SIG-M5 treated with dmso at 0.1 percent for 504 hours (cell line): Measurements from ENCODE around the gene CEP43.
A peak's percentile ranks its signal among the peaks of the same experiment; 100 is the strongest.

Experiments used
- DNase-seq: peaks from one replicate; lab custom pipeline; 2025; ENCODE audit not compliant: unreplicated experiment; lab: John Stamatoyannopoulos, UW

The CEP43 gene

GRCh38 chr6:166960609-166960978 lies 38.6 kb upstream of the CEP43 start:
- no peak for DNase-seq

GRCh38 chr6:166966268-166966667 lies 32.9 kb upstream of the CEP43 start:
- no peak for DNase-seq

GRCh38 chr6:166969390-166970002 lies 29.7 kb upstream of the CEP43 start:
- DNase-seq = no peak

DNA sequence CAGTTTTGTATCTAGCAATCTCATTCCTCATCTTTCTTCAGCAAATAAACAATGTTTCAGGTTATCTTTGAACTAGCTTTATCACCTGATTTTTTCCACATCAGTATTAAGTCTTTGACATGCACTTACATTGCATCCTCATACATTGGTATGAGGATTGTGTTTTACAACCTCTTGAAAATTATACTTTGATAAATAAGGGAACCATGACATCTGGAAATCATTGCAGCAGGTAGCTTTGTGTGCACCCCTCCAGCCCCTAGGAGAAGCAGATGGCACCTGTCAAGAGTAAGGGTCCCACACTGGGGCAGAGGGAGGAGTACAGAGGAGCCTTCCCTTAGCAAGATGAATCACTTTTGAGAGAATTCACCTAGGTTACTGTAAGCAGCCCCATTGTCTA lies 29.1 kb upstream of the CEP43 start:
- no peak for DNase-seq

- no peak for DNase-seq
Measured at GRCh38 chr6:166970776-166971175, 28.4 kb upstream of the CEP43 start.

DNA sequence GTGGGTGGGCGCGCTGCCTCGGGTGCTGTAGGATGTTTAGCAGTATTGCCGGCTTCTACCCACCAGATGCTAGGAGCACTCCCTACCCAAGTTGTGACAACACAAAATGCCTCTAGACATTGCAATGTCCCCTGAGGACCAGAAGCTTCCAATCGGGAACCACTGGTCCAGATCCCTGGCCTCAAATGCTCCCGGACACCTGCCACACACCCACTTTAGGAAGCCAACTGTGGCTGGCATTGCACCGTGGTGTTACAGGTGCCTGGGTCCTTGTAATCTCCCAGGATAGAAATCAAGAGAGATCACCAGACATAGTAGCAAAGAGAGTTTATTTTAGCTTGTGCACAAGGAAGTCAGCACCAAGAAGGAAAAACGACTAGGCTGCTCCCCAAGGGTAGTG lies 27.9 kb upstream of the CEP43 start:
- DNase-seq = no peak

DNA sequence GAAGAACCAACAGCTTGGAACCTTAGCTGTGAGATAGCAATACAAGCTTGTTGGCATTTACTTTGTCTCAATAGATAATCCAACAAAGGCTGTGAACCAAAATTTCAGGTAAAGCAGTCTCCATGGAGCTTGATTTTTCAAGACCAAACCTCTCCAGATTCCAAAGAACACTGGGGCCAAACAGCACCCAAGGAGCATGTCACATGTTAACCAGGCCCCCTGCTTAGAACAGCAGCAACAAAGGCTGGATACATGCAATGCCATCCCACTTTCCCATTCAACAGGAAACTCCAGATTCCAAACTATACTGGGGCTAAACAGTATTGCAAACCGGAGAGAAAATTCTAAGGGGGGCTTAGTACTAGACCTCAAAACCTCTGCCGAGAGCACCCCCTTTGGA lies 27.1 kb upstream of the CEP43 start:
- no peak for DNase-seq

DNA sequence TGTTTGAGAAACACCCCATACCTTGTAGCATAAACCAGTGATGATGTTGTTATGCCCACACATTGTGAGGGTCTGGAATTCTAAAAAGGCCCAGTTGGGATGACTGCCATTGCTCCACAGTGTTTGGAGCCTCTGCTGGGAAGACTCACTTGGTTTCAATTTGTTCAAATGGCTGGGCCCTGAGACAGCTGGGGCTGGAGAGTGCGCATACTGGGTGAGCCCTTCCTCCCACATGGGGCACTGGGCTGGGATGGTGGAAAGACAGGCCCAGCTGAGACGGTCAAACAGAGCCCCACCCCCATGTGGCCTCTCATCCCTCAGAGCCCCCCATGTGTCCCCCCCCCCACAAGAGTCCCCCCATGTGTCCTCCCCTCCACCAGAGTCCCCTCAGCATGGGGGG lies 22.6 kb upstream of the CEP43 start:
- DNase-seq = no peak

DNA sequence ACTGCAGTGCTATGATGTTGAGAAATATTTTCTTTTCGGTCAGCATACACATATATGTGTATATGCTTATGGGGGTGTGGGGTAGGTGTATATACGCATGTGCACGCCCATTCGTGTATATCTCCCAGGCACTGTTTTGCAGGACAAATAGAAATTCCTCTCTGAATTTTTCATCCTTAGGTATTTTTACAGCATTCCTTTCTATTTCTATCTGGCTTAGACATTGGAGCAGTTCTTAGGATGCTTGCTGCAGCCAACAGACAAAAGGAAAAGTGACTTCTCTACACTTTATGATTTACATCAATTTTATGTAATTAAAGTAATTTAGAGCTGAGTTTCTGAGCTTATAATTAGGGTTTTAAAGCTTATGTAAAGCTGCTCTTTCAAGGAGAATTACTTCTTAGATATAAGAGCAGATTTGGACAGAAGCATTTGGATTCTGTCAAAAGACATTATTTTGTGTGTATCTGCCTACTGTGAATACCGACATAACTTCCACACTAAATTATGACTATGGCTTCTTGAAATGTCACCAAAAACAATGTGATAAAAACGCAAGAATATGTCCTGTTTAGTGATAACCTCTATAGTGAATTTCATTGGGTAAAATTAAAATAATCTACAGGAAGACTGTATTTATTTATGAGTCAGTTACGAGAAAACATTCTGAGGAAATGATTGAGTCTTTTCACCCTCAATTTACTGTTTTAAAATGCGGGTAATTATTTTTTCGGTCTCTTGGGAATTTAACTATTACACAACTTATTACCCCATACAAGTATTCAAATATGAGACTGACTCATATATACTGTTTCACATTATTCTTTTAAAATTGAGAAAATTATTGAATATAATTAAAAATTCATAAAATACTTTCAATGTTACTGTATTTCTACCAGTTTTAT lies 21.3 kb upstream of the CEP43 start:
- DNase-seq = no peak

DNA sequence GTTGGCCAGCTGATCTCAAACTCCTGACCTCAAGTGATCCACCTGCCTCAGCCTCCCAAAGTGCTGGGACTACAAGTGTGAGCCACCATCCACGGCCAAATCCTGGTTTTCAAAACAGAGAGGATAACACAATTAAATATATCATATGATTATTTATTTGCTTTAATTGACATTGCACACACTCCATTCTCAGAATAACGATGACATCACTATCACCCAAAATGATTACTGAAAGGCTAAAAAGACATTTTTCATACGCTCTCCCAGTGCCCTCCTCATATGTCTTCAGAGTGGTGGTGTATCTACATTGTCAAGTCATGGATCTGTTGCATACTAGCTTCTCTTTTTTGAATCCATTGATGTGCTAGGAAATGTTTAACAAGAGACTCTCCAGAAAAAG lies 18.5 kb upstream of the CEP43 start:
- no peak for DNase-seq

GRCh38 chr6:166987448-166987847 lies 11.7 kb upstream of the CEP43 start:
- no peak for DNase-seq

GRCh38 chr6:166987930-166988329 lies 11.3 kb upstream of the CEP43 start:
- no peak for DNase-seq

- DNase-seq = no peak
Measured at GRCh38 chr6:166988674-166989201, 10.5 kb upstream of the CEP43 start.

GRCh38 chr6:166989427-166990032 lies 9.7 kb upstream of the CEP43 start:
- DNase-seq = peak; percentile 11

DNA sequence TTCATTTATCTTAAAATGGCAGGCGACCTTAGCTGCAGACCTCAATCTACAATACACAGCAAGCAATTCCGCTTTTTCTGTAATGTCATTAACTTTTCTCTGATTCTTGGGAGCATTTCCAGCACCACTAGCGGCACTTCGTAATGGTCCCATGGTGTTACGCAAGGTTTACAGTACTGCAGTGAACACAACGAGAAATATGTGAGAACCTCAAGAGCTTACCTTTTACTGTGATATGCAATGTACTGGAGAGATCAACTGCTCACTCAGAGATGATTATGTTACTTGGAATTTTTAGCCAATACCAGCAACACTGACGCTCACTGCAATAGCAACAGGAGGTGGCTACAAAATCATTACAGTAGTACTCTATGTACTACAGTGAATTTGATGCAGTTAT lies 2.8 kb upstream of the CEP43 start:
- DNase-seq = peak; percentile 25

- no peak for DNase-seq
Measured at GRCh38 chr6:166997348-166997747, 1.8 kb upstream of the CEP43 start.

GRCh38 chr6:166997768-166998255 lies 1.4 kb upstream of the CEP43 start:
- peak; percentile 56 for DNase-seq

DNA sequence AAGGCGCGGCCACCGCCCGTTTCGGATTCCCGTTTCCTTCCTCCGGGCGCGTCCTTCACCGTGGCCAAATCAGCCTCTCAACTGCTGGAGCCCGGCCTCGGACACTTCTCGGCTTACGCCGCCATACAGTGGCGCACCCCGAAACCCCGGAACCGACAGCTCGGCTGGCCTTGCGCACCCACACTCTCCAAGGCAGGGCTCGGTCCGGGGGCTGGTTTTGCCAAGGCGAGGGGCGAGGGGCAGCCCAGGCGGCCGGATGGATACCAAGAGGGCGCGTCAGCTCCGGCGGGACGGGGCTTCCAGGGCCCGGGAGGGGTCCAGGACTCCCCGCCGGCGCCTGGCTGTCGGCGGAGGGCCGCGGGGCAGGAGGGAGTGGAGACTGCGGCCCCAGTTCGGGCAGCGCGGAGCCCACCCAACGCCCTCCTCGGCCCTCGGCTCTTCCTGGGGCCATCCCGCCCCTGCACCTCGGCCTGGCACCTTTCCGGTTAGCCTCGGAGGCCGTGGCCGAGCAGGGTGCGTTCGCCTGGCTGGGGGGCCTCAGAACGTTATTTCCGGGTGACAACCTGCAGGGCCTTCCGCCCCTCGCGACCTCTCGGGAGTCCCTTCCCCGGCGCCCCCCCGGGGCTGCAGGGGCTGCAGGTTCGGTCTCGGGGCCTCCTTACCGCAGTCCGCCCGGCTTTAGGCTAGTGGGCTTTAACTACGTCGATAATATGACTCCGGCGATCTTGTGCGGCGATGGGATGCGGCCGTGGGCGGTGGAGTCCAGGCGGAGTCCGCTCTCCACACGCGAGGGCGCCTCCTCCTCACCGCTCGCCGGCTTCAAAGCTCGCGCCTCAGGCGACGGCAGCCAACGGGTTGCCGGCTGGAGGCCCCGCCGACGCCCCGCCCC lies 697 bp upstream of the CEP43 start:
- no peak for DNase-seq

DNA sequence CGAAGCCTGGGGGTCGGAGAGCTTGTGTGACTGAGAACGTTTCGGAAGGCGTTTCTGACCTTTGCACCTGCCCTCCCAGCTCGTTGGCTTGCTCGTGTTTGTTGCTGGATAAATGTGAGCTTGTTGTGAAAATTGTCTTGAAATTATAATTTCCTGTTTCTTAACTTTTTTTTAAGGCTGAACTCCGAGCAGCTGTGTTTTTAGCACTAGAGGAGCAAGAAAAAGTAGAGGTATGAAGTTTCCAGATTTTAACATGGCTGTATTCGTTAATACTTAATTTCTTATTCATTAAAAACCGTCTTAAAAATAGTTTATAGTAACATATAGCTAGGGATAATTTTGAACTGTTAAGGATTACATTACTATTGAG lies 672 bp downstream of the CEP43 start:
- DNase-seq = no peak

DNA sequence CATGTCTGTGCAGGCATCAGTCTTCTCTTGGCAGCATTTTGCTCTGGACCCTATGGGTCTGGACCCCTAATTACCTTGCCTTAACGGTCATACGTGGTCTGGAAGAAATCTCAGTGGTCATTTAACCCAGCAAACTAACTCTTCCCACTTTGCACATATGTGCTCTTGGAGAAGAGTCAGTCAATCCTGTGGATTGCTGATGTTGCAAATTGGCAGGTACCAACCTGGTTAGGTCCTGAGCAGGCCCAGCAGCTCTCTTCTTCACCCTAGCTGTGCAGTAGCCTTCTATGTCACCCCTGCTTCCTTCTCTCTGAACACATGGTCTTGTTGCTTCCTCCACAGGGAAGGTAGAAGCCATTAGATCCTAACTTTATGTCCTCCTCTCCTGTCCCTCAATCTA lies 1.6 kb downstream of the CEP43 start:
- no peak for DNase-seq
